Colonic mucosa (tissue), 4 donors: ENCODE measurements around the gene KDM4C. TPM values are rescaled to one million over a fixed set of nuclear protein-coding genes. Genes with fewer than 3 reads are reported as not detected.
"Not testable (repeated sequence)": the region's sequence is repeated elsewhere in the genome, so short reads cannot be mapped to it uniquely, and the experiment has no call there.

Source experiments
- DNase-seq: peaks from one replicate; pipeline ENCODE4 v3.0.0-alpha.2; 2020
- H3K27ac ChIP-seq: fragments of 200-600 bp; one replicate; pipeline ENCODE4 v1.8.0; 2021
- H3K27me3 ChIP-seq: fragments of 200-600 bp; one replicate; pipeline ENCODE4 v1.8.0; 2021
- H3K36me3 ChIP-seq: fragments of 200-600 bp; one replicate; pipeline ENCODE4 v1.8.0; 2021
- H3K4me1 ChIP-seq: fragments of 200-600 bp; one replicate; pipeline ENCODE4 v1.8.0; 2021; ENCODE audit warnings: mild to moderate bottlenecking
- H3K4me3 ChIP-seq: fragments of 200-600 bp; one replicate; pipeline ENCODE4 v1.8.0; 2021
- H3K9ac ChIP-seq, 2 donors: one replicate each; pipeline ENCODE4 v1.7.0; 2013; ENCODE audit warnings: control low read depth in 2 of 2, low read depth in 2 of 2, low read length in 2 of 2
- H3K9me3 ChIP-seq: fragments of 200-600 bp; one replicate; pipeline ENCODE4 v1.8.0; 2021
- CTCF ChIP-seq: fragments of 200-600 bp; IDR thresholded peaks from one replicate; pipeline ENCODE4 v1.8.0; 2022; ENCODE audit warnings: antibody characterized with exemption, mild to moderate bottlenecking
- intact Hi-C: fragments of 100-400 bp; cut with DNase I; formaldehyde crosslinking; loops from one replicate; pipeline ENCODE4 v1.14.1; 2022
- total RNA-seq, 2 donors: library from RNA; stranded (reverse); fragmentation: NEBNext Ultra II Directional in 1 of 2; extraction: Animal tissue kit (Norgen Biotek cat#: 25700) in 1 of 2; gene quantifications; one replicate each; pipeline ENCODE4 v1.2.1, GENCODE V29; 2021
- donor health status: healthy.
- donor health status: DM: no; HTN: no; CAD: no.
- donor health status: DM: no; HTN: no; CAD: no.

KDM4C gene
- total RNA-seq, 2 donors from 2014 or later = 37.3 to 42.0 TPM

GRCh38 chr9:6764523-6764922 lies 6.8 kb downstream of the KDM4C start:
- no peaks in the 10 kb centered on the region for H3K4me1 ChIP-seq
- no peaks in the 10 kb centered on the region for H3K9me3 ChIP-seq
- H3K27me3 ChIP-seq = no peaks in the 10 kb centered on the region
- DNase-seq = no peak
- intact Hi-C loops = no loop called here
- TF ChIP-seq CTCF = no peak
- H3K27ac ChIP-seq = no peak overlapping the region
- H3K9ac ChIP-seq = no peak overlapping the region
- no peak overlapping the region for H3K4me3 ChIP-seq
- no peaks in the 10 kb centered on the region for H3K36me3 ChIP-seq

- no peaks in the 10 kb centered on the region for H3K36me3 ChIP-seq
- H3K4me3 ChIP-seq = no peak overlapping the region
- TF ChIP-seq CTCF = no peak
- no peak for DNase-seq
- H3K9ac ChIP-seq = no peak overlapping the region
- no peaks in the 10 kb centered on the region for H3K27me3 ChIP-seq
- H3K4me1 ChIP-seq = no peaks in the 10 kb centered on the region
- intact Hi-C loops = no loop called here
- no peak overlapping the region for H3K27ac ChIP-seq
- no peaks in the 10 kb centered on the region for H3K9me3 ChIP-seq
Observed at GRCh38 chr9:6764950-6765349, 7.2 kb downstream of the KDM4C start.

GRCh38 chr9:6765396-6765795 lies 7.6 kb downstream of the KDM4C start:
- Histone ChIP-seq H3K27ac (no peak overlapping the region), H3K36me3 (no peaks in the 10 kb centered on the region), H3K9me3 (no peaks in the 10 kb centered on the region), H3K4me1 (no peaks in the 10 kb centered on the region), H3K4me3 (no peak overlapping the region), H3K27me3 (no peaks in the 10 kb centered on the region), H3K9ac (no peak overlapping the region)
- DNase-seq = no peak
- intact Hi-C loops = no loop called here
- TF ChIP-seq CTCF = no peak

- no peak overlapping the region for H3K4me3 ChIP-seq
- DNase-seq = no peak
- H3K9ac ChIP-seq = no peak overlapping the region
- H3K27ac ChIP-seq = no peak overlapping the region
- intact Hi-C loops = no loop called here
- H3K4me1 ChIP-seq = no peaks in the 10 kb centered on the region
- no peaks in the 10 kb centered on the region for H3K27me3 ChIP-seq
- no peaks in the 10 kb centered on the region for H3K36me3 ChIP-seq
- no peaks in the 10 kb centered on the region for H3K9me3 ChIP-seq
- no peak for TF ChIP-seq CTCF
Observed at GRCh38 chr9:6766606-6767005, 8.8 kb downstream of the KDM4C start.

GRCh38 chr9:6768587-6768986 lies 10.8 kb downstream of the KDM4C start:
- H3K4me3 ChIP-seq, H3K27me3 ChIP-seq, H3K36me3 ChIP-seq, H3K9me3 ChIP-seq, intact Hi-C loops, H3K27ac ChIP-seq, DNase-seq, H3K9ac ChIP-seq, H3K4me1 ChIP-seq: not testable (repeated sequence)

- Histone ChIP-seq H3K9ac (no peak overlapping the region), H3K4me1 (no peaks in the 10 kb centered on the region), H3K36me3 (no peaks in the 10 kb centered on the region), H3K27me3 (no peaks in the 10 kb centered on the region), H3K4me3 (no peak overlapping the region), H3K9me3 (no peaks in the 10 kb centered on the region), H3K27ac (no peak overlapping the region)
- no peak for DNase-seq
- intact Hi-C loops = no loop called here
- no peak for TF ChIP-seq CTCF
Observed at GRCh38 chr9:6771722-6772121, 13.9 kb downstream of the KDM4C start.
